T-cell (primary cell): Measurements from ENCODE around the gene SERPINE2. TPM values are rescaled to one million over a fixed set of nuclear protein-coding genes. Genes with fewer than 3 reads are reported as not detected.

Experiments used
- ATAC-seq, 4 experiments: fragments of 200-7000 bp in 3 of 4; fragments of 150-1000 bp in 1 of 4; cut with Tn5 transposase; replicated peaks in 1 of 4; 1 replicate in 3 of 4; 2 replicates in 1 of 4; pipeline ENCODE4 v1.10.0; 2021; ENCODE audit warnings: moderate library complexity in 3 of 4, mild to moderate bottlenecking in 2 of 4, moderate number of reproducible peaks in 1 of 4
- CTCF ChIA-PET, 2 donors: fragments of 300-600 bp; sonication (Branson Sonifier 250); formaldehyde crosslinking; loops; one replicate each; lab custom pipeline; 2022; ENCODE audit warnings: antibody characterized with exemption in 2 of 2; lab: Charles Lee
- POLR2A ChIA-PET, 2 donors: fragments of 300-600 bp; sonication (Branson Sonifier 250); formaldehyde crosslinking; loops; one replicate each; lab custom pipeline; 2022; ENCODE audit warnings: antibody characterized with exemption in 2 of 2; lab: Charles Lee
- DNase-seq, 35 experiments: peaks; one replicate each; pipeline versions ENCODE4 v3.0.0 to v3.0.0-alpha.2; 2013 to 2023
- H3K27ac ChIP-seq: one replicate; pipeline ENCODE4 v1.5.1; 2013; ENCODE audit warnings: low read length
- H3K27me3 ChIP-seq, 2 experiments: replicated peaks in 1 of 2; 1 replicate in 1 of 2; 2 replicates in 1 of 2; pipeline versions ENCODE4 v1.6.1 to v1.7.0; 2013; ENCODE audit warnings: low read length in 1 of 2, mixed read lengths in 1 of 2; ENCODE audit not compliant: control insufficient read depth in 2 of 2, insufficient read depth in 2 of 2; ENCODE audit errors: extremely low read depth in 1 of 2
- H3K36me3 ChIP-seq, 2 donors: 1 replicate in 1 of 2; 2 replicates in 1 of 2; pipeline versions ENCODE4 v1.6.1 to v1.7.0; 2013; ENCODE audit warnings: low read length in 1 of 2; ENCODE audit not compliant: control insufficient read depth in 2 of 2, insufficient read depth in 1 of 2; ENCODE audit errors: extremely low read depth in 1 of 2
- H3K4me1 ChIP-seq, 2 experiments: 1 replicate in 1 of 2; 2 replicates in 1 of 2; pipeline versions ENCODE4 v1.6.1 to v1.7.0; 2013; ENCODE audit warnings: low read length in 2 of 2, mixed read lengths in 1 of 2; ENCODE audit not compliant: insufficient read depth in 2 of 2, control insufficient read depth in 1 of 2; ENCODE audit errors: extremely low read depth in 1 of 2
- H3K4me3 ChIP-seq, 2 donors: 1 replicate in 1 of 2; 2 replicates in 1 of 2; pipeline versions ENCODE4 v1.5.1 to v1.7.0; 2013; ENCODE audit warnings: mild to moderate bottlenecking in 2 of 2, low read length in 1 of 2, moderate library complexity in 1 of 2; ENCODE audit not compliant: control insufficient read depth in 1 of 2; ENCODE audit errors: extremely low read depth in 1 of 2
- H3K9me3 ChIP-seq: 2 replicates; pipeline ENCODE4 v1.7.0; 2013
- H3K27ac Mint-ChIP-seq, 2 donors: one replicate each; pipeline ENCODE4 v1.8.0; 2020 to 2021; ENCODE audit warnings: mild to moderate bottlenecking in 2 of 2, mixed read lengths in 2 of 2
- H3K27me3 Mint-ChIP-seq, 2 donors: one replicate each; pipeline ENCODE4 v1.8.0; 2021 to 2022; ENCODE audit warnings: mixed read lengths in 2 of 2
- H3K36me3 Mint-ChIP-seq: one replicate; pipeline ENCODE4 v1.8.0; 2021; ENCODE audit warnings: mixed read lengths
- H3K4me1 Mint-ChIP-seq, 3 donors: one replicate each; pipeline ENCODE4 v1.8.0; 2020 to 2022; ENCODE audit warnings: mixed read lengths in 3 of 3, mild to moderate bottlenecking in 1 of 3
- H3K4me3 Mint-ChIP-seq, 3 donors: one replicate each; pipeline ENCODE4 v1.8.0; 2020 to 2022; ENCODE audit warnings: mild to moderate bottlenecking in 3 of 3, mixed read lengths in 3 of 3, moderate library complexity in 3 of 3
- H3K9me3 Mint-ChIP-seq, 3 donors: one replicate each; pipeline ENCODE4 v1.8.0; 2020 to 2022; ENCODE audit warnings: mixed read lengths in 3 of 3
- WGBS: methylation state at CpG from one replicate; pipeline ENCODE4 v1.1.5; 2013; ENCODE audit warnings: missing lambda C conversion rate; ENCODE audit not compliant: insufficient coverage; 5-methylcytosine and 5-hydroxymethylcytosine counted together
- total RNA-seq, 35 experiments: library from RNA in 6 of 35; stranded (reverse) in 6 of 35; fragments of 120-200 nt in 1 of 35; gene quantifications; one replicate each; pipeline versions ENCODE4 v1.2.1 to v1.2.4 and lab custom pipeline; 2013 to 2026

Gene SERPINE2
- total RNA-seq, 5 donors from 2014 or later (not counting 1 experiment from before 2014, with no cell fraction given), result 2.0 to 7.5 (median 4.1) TPM

DNA sequence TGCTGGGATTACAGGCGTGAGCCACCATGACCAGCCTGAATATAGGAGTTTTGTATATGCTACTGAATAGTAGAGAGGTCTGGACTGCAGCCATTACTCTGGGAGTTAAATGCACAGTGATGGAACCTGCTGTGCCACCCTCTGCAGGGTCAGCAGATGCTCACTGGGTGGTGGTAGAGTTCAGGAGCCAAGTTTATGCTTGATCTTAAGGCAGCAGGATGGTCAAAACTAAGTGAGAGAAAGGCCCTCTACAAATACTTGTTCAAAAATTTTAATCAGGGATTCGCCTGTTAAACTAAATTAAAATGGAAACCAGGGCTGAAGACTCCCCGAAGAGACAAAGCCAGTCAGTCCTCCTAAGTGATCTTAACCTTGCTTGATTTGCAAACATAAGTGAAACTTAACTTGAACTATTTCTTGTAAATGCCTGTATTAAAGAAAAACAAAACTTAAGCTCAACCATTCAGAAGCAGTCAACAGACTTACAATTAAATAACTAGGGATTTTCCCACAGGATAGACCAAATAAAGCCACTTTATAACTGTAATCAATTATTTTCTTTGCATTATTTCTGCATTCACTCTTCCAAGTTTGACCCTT is 89.7 kb downstream of the SERPINE2 start:
- no peaks in the 10 kb centered on the region for H3K36me3 Mint-ChIP-seq
- H3K9me3 Mint-ChIP-seq, result no peaks in the 10 kb centered on the region
- POLR2A ChIA-PET, result no interaction called here
- Histone ChIP-seq H3K36me3 (no peaks in the 10 kb centered on the region), H3K9me3 (no peaks in the 10 kb centered on the region), H3K4me1 (peaks cover 7 to 13% of the 10 kb centered on the region in 2 experiments), H3K27me3 (no peaks in the 10 kb centered on the region), H3K27ac (no peak overlapping the region), H3K4me3 (no peak overlapping the region)
- peaks cover 40 to 52% (median 45%) of the 10 kb centered on the region in 3 donors for H3K4me1 Mint-ChIP-seq
- WGBS, result 80% methylated on average over 1 of the region's 3 CpGs
- H3K27me3 Mint-ChIP-seq, result no peaks in the 10 kb centered on the region
- peak overlapping the region in 1 of 2 donors; percentile 90 for H3K27ac Mint-ChIP-seq
- no peak for DNase-seq
- CTCF ChIA-PET, result interaction anchor here (0.5 to 1.4 kb wide), 2 partner anchors 19 to 1052 kb away, joined by 3 read pairs; no protein-coding TSS in a partner anchor
- H3K4me3 Mint-ChIP-seq, result no peak overlapping the region
- ATAC-seq, result no peak

DNA sequence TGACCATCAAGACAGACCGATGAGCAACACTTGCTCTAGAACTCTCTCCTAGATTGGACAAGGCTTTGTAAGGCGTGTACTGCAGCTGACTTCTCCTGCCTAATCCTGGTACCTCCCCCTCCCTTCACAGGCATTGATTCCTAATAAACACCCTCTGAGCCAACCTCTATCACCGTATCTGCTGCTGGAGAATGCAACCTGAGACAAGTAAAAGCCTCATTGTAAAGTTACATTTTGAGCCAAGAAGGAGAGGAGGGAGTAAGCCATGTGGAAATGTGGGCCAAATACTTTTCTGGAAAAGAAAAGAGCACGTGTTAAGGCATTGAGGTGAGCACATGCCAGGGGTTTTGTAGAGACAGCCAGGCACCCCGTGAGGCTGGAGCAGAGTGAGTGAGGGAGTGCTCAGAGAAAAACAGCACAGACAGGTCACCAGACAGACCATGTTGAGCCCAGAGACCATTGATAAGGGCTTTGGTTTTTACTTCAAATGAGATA is 91.3 kb downstream of the SERPINE2 start:
- ATAC-seq, result no peak
- peaks cover 54 to 64% (median 58%) of the 10 kb centered on the region in 3 donors for H3K4me1 Mint-ChIP-seq
- WGBS, result 100% methylated on average over 3 of the region's 5 CpGs
- Histone ChIP-seq H3K27me3 (no peaks in the 10 kb centered on the region), H3K9me3 (no peaks in the 10 kb centered on the region), H3K27ac (no peak overlapping the region), H3K4me1 (peaks cover 7 to 26% of the 10 kb centered on the region in 2 experiments), H3K4me3 (no peak overlapping the region), H3K36me3 (no peaks in the 10 kb centered on the region)
- no peaks in the 10 kb centered on the region for H3K27me3 Mint-ChIP-seq
- ChIA-PET CTCF (no interaction called here), POLR2A (no interaction called here)
- peak overlapping the region in 1 of 2 donors; percentile 80 for H3K27ac Mint-ChIP-seq
- H3K36me3 Mint-ChIP-seq, result peaks cover 3% of the 10 kb centered on the region
- no peaks in the 10 kb centered on the region for H3K9me3 Mint-ChIP-seq
- DNase-seq, result no peak
- no peak overlapping the region for H3K4me3 Mint-ChIP-seq

DNA sequence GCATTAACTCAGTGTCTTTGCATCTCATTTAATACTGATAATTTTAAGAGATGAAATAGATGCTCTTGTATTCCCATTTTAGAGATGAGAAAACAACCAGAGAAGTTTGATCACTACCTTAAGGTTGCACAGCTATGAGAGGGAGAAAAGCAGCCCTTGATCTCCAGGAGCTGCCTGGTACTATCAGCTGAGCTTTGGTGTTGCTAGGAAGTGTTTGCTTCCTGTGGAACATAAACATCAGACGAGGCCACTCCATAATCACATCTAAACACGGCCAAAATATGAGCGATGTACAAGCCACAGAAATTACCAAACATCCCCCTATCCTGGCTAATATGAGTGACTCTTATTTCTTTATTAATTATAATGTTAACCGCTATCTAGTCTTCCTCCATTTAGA is 93.3 kb downstream of the SERPINE2 start:
- Histone ChIP-seq H3K4me1 (peaks cover 7 to 44% of the 10 kb centered on the region in 2 experiments), H3K27me3 (no peaks in the 10 kb centered on the region), H3K9me3 (no peaks in the 10 kb centered on the region), H3K4me3 (peak overlapping the region in 1 of 2 donors; percentile 92), H3K27ac (peak overlapping the region; percentile 8), H3K36me3 (no peaks in the 10 kb centered on the region)
- ChIA-PET CTCF (interaction anchor here (0.7 to 1.2 kb wide), 3 partner anchors 25 to 48 kb away, joined by 3 read pairs; no protein-coding TSS in a partner anchor), POLR2A (interaction anchor here in 1 of 2 donors (0.5 to 1.1 kb wide), 2 partner anchors 9 kb away, joined by 3 to 4 read pairs; no protein-coding TSS in a partner anchor)
- no CpG with 5 or more reads among the region's 4 CpGs for WGBS
- Mint-ChIP-seq H3K27me3 (no peaks in the 10 kb centered on the region), H3K27ac (peak overlapping the region; percentile 26 to 86), H3K4me3 (peak overlapping the region; percentile 90 to 95 (median 91)), H3K36me3 (peaks cover 11% of the 10 kb centered on the region), H3K4me1 (peaks cover 61 to 63% (median 62%) of the 10 kb centered on the region in 3 donors), H3K9me3 (peaks cover 0 to 3% (median 0%) of the 10 kb centered on the region in 3 donors)
- ATAC-seq (no peak), DNase-seq (no peak)

- peak within 1 kb of the TSS; percentile 21 for H3K27ac ChIP-seq
- Mint-ChIP-seq H3K4me3 (peak within 1 kb of the TSS; percentile 90 to 95 (median 91)), H3K36me3 (peaks cover 11% of the 10 kb centered on the region), H3K9me3 (peaks cover 0 to 3% (median 0%) of the 10 kb centered on the region in 3 donors), H3K27me3 (no peaks in the 10 kb centered on the region), H3K27ac (peak within 1 kb of the TSS; percentile 81 to 86), H3K4me1 (peaks cover 56 to 59% (median 57%) of the 10 kb centered on the region in 3 donors)
- POLR2A ChIA-PET, result interaction anchor here (0.5 to 1.0 kb wide), 5 partner anchors 9 to 48 kb away, joined by 3 read pairs; no protein-coding TSS in a partner anchor
- DNase-seq, result peak; percentile 60 to 84 (median 70)
- no peaks in the 10 kb centered on the region for H3K27me3 ChIP-seq
- no peaks in the 10 kb centered on the region for H3K36me3 ChIP-seq
- H3K9me3 ChIP-seq, result no peaks in the 10 kb centered on the region
- CTCF ChIA-PET, result interaction anchor here (0.7 to 1.2 kb wide), 3 partner anchors 26 to 47 kb away, joined by 3 read pairs; no protein-coding TSS in a partner anchor
- peaks cover 7 to 44% of the 10 kb centered on the region in 2 experiments for H3K4me1 ChIP-seq
- under 1% methylated on average over 67 of the region's 87 CpGs for WGBS
- peak; percentile 91 to 95 (median 93) for ATAC-seq
- H3K4me3 ChIP-seq, result peak within 1 kb of the TSS; percentile 71 to 92
Measured at GRCh38 chr2:223944703-223945531, 94.2 kb downstream of the SERPINE2 start, which contains the start of gene WDFY1. WDFY1 (minus strand) TSS chr2:223945335; CDS start chr2:223945284, 51 bp downstream.

DNA sequence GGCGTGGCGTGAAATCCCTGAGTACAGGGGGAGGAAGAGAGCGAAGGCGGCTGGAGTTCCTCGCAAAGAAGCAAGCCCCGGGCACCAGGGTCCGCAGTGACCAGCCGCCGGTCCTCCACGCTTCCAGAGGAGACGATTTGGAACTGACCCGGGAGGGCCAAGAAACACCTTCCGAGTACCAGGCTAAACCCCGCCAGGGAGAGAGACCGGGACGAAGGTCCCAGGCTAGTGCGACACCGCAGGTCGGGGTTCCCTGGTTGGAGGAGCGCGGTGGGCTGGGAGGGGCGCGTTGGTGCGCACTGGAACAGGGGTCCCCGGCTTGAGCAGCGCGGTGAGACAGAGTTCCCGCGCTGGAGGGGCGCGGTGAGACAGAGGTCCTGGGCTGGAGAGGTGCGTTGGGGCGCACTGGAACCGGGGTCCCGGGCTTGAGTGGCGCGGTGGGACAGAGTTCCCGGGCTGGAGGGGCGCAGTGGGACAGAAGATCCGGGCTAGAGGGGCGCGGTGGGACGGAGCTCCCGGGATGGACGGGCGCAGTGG is 94.9 kb downstream of the SERPINE2 start:
- Mint-ChIP-seq H3K27me3 (no peaks in the 10 kb centered on the region), H3K27ac (peak overlapping the region; percentile 81 to 84), H3K4me1 (peaks cover 55 to 59% (median 56%) of the 10 kb centered on the region in 3 donors), H3K4me3 (peak overlapping the region; percentile 90 to 95 (median 90)), H3K36me3 (peaks cover 15% of the 10 kb centered on the region), H3K9me3 (peaks cover 0 to 8% (median 0%) of the 10 kb centered on the region in 3 donors)
- Histone ChIP-seq H3K4me1 (peaks cover 7 to 42% of the 10 kb centered on the region in 2 experiments), H3K27me3 (no peaks in the 10 kb centered on the region), H3K36me3 (no peaks in the 10 kb centered on the region), H3K27ac (peak overlapping the region; percentile 21), H3K4me3 (peak overlapping the region; percentile 71 to 92), H3K9me3 (no peaks in the 10 kb centered on the region)
- ATAC-seq (peak; percentile 11 to 50 (median 12)), DNase-seq (peak in 14 of 35 experiments; percentile 3 to 39 (median 20))
- 11% methylated on average over 46 of the region's 46 CpGs for WGBS
- ChIA-PET CTCF (no interaction called here), POLR2A (interaction anchor here (0.5 to 1.0 kb wide), 4 partner anchors 9 to 48 kb away, joined by 3 read pairs; no protein-coding TSS in a partner anchor)
